K562 (cell line): ENCODE results near the gene VIPR2. TPM values are rescaled to one million over a fixed set of nuclear protein-coding genes. Genes with fewer than 3 reads are reported as not detected.

Source experiments
- ATAC-seq: fragments of 200-7000 bp; cut with Tn5 transposase; 3 replicates; pipeline ENCODE4 v1.9.1; 2020; ENCODE audit warnings: moderate library complexity
- BruUV-seq: library from RNA; stranded (reverse); fragments of 400-500 nt; replicated peaks from 2 replicates; lab custom pipeline; 2021; lab: Mats Ljungman, UMichigan
- CTCF ChIA-PET: fragments of 300-600 bp; formaldehyde crosslinking; extraction: SDS; loops from one replicate; lab custom pipeline; 2021; ENCODE audit warnings: low intra/inter-chr PET ratio; lab: Yijun Ruan, JAX
- POLR2A ChIA-PET: fragments of 300-600, 350-650 bp; sonication (Branson Sonifier 250); formaldehyde crosslinking; extraction: SDS; loops from one replicate; lab custom pipeline; 2021; ENCODE audit warnings: antibody characterized with exemption, inconsistent platforms; lab: Yijun Ruan, JAX
- DNase-seq, 4 experiments: peaks; one replicate each; pipeline versions ENCODE4 v3.0.0 to v3.0.0-alpha.2; 2011 to 2018; ENCODE audit warnings: low spot score in 3 of 4, mixed read lengths in 3 of 4; ENCODE audit errors: extremely low read depth in 1 of 4
- FAIRE-seq: peaks from 2 replicates; lab custom pipeline; 2011; peaks lifted over from hg19 to GRCh38; lab: Jason Lieb, UNC
- H2AFZ ChIP-seq: 2 replicates; pipeline ENCODE4 v1.6.0; 2011; ENCODE audit warnings: low read depth, low read length, control low read depth, inconsistent platforms
- H3K27ac ChIP-seq: fragments of 200-600 bp; 3 replicates; pipeline ENCODE4 v1.8.0; 2011; ENCODE audit warnings: low read depth, mild to moderate bottlenecking, control low read depth, inconsistent platforms, low read length, moderate library complexity, mixed read lengths; ENCODE audit errors: extremely low read depth
- H3K27me3 ChIP-seq, 2 experiments: fragments of 300-600 bp in 1 of 2; 2 replicates in 1 of 2; 3 replicates in 1 of 2; pipeline versions ENCODE4 v1.6.0 to v1.8.0; 2011; ENCODE audit warnings: inconsistent platforms in 2 of 2, low read length in 2 of 2, mild to moderate bottlenecking in 1 of 2, mixed read lengths in 1 of 2, moderate library complexity in 1 of 2; ENCODE audit not compliant: control insufficient read depth in 2 of 2, insufficient read depth in 2 of 2
- H3K36me3 ChIP-seq: fragments of 300-600 bp; 3 replicates; pipeline ENCODE4 v1.8.0; 2011; ENCODE audit warnings: mild to moderate bottlenecking, low read length, inconsistent platforms; ENCODE audit not compliant: control insufficient read depth, insufficient read depth
- H3K4me1 ChIP-seq, 2 experiments: fragments of 200-600 bp in 1 of 2; replicated peaks in 1 of 2; 2 replicates in 1 of 2; 3 replicates in 1 of 2; pipeline versions ENCODE4 v1.5.1 to v1.8.0; 2011; ENCODE audit warnings: inconsistent platforms in 2 of 2, low read length in 2 of 2, mild to moderate bottlenecking in 1 of 2, mixed read lengths in 1 of 2, moderate library complexity in 1 of 2; ENCODE audit not compliant: control insufficient read depth in 2 of 2, insufficient read depth in 2 of 2
- H3K4me2 ChIP-seq: 2 replicates; pipeline ENCODE4 v1.6.1; 2011; ENCODE audit warnings: low read length, control low read depth, inconsistent platforms, mixed read lengths; ENCODE audit not compliant: insufficient read depth
- H3K4me3 ChIP-seq: fragments of 200-600 bp; sonication (generic), shearing (Covaris generic); 2 replicates; pipeline ENCODE4 v1.5.1; 2016; ENCODE audit warnings: control low read depth, inconsistent platforms
- H3K79me2 ChIP-seq: fragments of 200-600 bp; 3 replicates; pipeline ENCODE4 v1.8.0; 2011; ENCODE audit warnings: low read length, inconsistent platforms; ENCODE audit not compliant: control insufficient read depth, insufficient read depth
- H3K9ac ChIP-seq, 2 experiments: 2 replicates each; pipeline versions ENCODE4 v1.6.0 to v1.6.1; 2011; ENCODE audit warnings: low read depth in 2 of 2, low read length in 2 of 2, control low read depth in 1 of 2, inconsistent platforms in 1 of 2, mild to moderate bottlenecking in 1 of 2, mixed read lengths in 1 of 2; ENCODE audit not compliant: insufficient read depth in 1 of 2
- H3K9me1 ChIP-seq: one replicate; pipeline ENCODE4 v1.6.0; 2011; ENCODE audit warnings: inconsistent platforms, mild to moderate bottlenecking, low read length, moderate library complexity; ENCODE audit not compliant: control insufficient read depth, insufficient read depth
- H3K9me3 ChIP-seq: replicated peaks from 2 replicates; pipeline ENCODE4 v1.5.1; 2011; ENCODE audit warnings: low read depth, low read length, inconsistent platforms; ENCODE audit not compliant: control insufficient read depth, insufficient read depth
- H4K20me1 ChIP-seq: replicated peaks from 2 replicates; pipeline ENCODE4 v1.6.1; 2011; ENCODE audit warnings: low read length, inconsistent platforms, mixed read lengths; ENCODE audit not compliant: control insufficient read depth, insufficient read depth
- CC2D1A ChIP-seq: fragments of 450-650 bp; IDR thresholded peaks from 2 replicates; pipeline ENCODE4 v1.6.1; 2017; ENCODE audit warnings: mild to moderate bottlenecking
- E4F1 ChIP-seq: fragments of 250-450 bp; sonication (Bioruptor Pico); IDR thresholded peaks from 2 replicates; pipeline ENCODE4 v1.5.0; 2021; ENCODE audit warnings: mild to moderate bottlenecking, borderline replicate concordance
- ETS2 ChIP-seq: IDR thresholded peaks from 2 replicates; pipeline ENCODE4 v1.6.1; 2016; ENCODE audit warnings: borderline replicate concordance, missing genetic modification characterization, mild to moderate bottlenecking, moderate library complexity, missing compliant biosample characterization; ENCODE audit not compliant: poor library complexity, severe bottlenecking
- EWSR1 ChIP-seq: fragments of 450-650 bp; IDR thresholded peaks from 2 replicates; pipeline ENCODE4 v1.6.1; 2018; ENCODE audit warnings: borderline replicate concordance, mild to moderate bottlenecking, low read depth, moderate library complexity; ENCODE audit not compliant: partially characterized antibody
- NELFE ChIP-seq: IDR thresholded peaks from 2 replicates; pipeline ENCODE4 v1.6.1; 2011; ENCODE audit warnings: mild to moderate bottlenecking; ENCODE audit not compliant: insufficient read depth, insufficient read length
- NUFIP1 ChIP-seq: fragments of 450-650 bp; IDR thresholded peaks from 2 replicates; pipeline ENCODE4 v1.6.1; 2018; ENCODE audit not compliant: partially characterized antibody
- RBM17 ChIP-seq: fragments of 200-400 bp; formaldehyde crosslinking; IDR thresholded peaks from 2 replicates; pipeline ENCODE4 v1.6.1; 2017; ENCODE audit warnings: low read depth, mild to moderate bottlenecking, low read length, borderline replicate concordance
- SUPT5H ChIP-seq: fragments of 450-650 bp; IDR thresholded peaks from 2 replicates; pipeline ENCODE4 v1.6.1; 2016
- ZNF431 ChIP-seq: sonication (generic); formaldehyde crosslinking; IDR thresholded peaks from 2 replicates; pipeline ENCODE4 v1.8.0; 2022; ENCODE audit warnings: mild to moderate bottlenecking, missing genetic modification reagents
- WGBS: fragments of 100-300 bp; shearing (Covaris generic); methylation state at CpG from one replicate; pipeline ENCODE4 v1.1.6; 2016; ENCODE audit warnings: low coverage, mixed read lengths; ENCODE audit not compliant: insufficient coverage; ENCODE audit errors: missing lambda C conversion rate; 5-methylcytosine and 5-hydroxymethylcytosine counted together
- in situ Hi-C: fragments of 300-500 bp; cut with MboI; formaldehyde crosslinking; loops from 4 replicates; pipeline ENCODE4 v1.15.0; 2018; ENCODE audit warnings: inconsistent platforms, mixed read lengths
- intact Hi-C: fragments of 100-400 bp; cut with micrococcal nuclease; formaldehyde crosslinking; loops from 2 replicates; pipeline ENCODE4 v1.14.2; 2022
- polyA plus RNA-seq, 8 experiments: library from polyadenylated mRNA; depleted of rRNA in 4 of 8; stranded (reverse) in 5 of 8; unstranded in 3 of 8; fragments of >200 nt; fragmentation: Nextera tagmentation in 2 of 8; fragmentation: Illumina TruSeq in 1 of 8; extraction: Ambion mirVana in 2 of 8; extraction: Trizol in 1 of 8; gene quantifications; 2 replicates each; pipeline versions ENCODE4 v1.2.1 to v1.2.3, GENCODE V29; 2011 to 2014; ENCODE audit warnings: inconsistent platforms in 1 of 8, missing spikeins in 1 of 8
- total RNA-seq, 7 experiments: library from RNA; depleted of rRNA in 6 of 7; stranded (reverse); fragments of >200 nt in 6 of 7; fragmentation: Illumina TruSeq in 2 of 7; extraction: Trizol in 2 of 7; gene quantifications; 2 replicates each; pipeline versions ENCODE4 v1.2.1 to v1.2.3, GENCODE V29; 2011 to 2021; ENCODE audit warnings: low replicate concordance in 1 of 7
- TF ChIP-seq, protein P1 (sequence below): sonication (generic); formaldehyde crosslinking; IDR thresholded peaks from 2 replicates; pipeline ENCODE4 v1.8.0; 2022; ENCODE audit warnings: missing genetic modification reagents, mild to moderate bottlenecking, moderate library complexity, borderline replicate concordance
- TF ChIP-seq, protein P2 (sequence below): sonication (generic); formaldehyde crosslinking; IDR thresholded peaks from 2 replicates; pipeline ENCODE4 v1.5.0; 2020; ENCODE audit warnings: missing genetic modification reagents

The VIPR2 gene
- total and polyA plus RNA-seq, 9 of the 15 experiments (the other 6 are each of a cell fraction or from before 2014, with no cell fraction given), result 0.04 TPM; not detected in 8

DNA sequence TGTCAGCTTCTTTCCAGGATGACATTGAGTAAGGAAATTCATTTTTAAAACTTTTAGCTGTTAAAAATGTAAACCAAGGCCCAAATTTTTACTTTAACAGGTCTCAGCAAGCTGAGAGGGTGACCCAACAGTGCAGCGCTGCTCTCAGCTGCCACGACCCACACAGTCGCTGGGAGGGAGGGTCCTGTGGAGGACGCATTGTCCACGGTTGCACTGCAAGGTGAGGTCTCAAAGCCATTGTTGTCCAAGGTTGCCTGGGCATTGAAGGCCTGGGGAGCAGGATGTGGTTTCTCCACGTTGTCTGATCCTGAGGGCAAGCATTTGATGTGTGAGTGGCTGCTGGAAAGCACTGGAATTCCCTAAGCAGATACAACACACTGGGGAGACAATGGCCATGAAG is 15.1 kb upstream of the VIPR2 start:
- TF ChIP-seq SUPT5H (no peak), E4F1 (no peak), NELFE (no peak), NUFIP1 (no peak), CC2D1A (no peak), RBM17 (no peak), EWSR1 (no peak), ETS2 (no peak), ZNF431 (no peak)
- TF ChIP-seq, protein P1, sequence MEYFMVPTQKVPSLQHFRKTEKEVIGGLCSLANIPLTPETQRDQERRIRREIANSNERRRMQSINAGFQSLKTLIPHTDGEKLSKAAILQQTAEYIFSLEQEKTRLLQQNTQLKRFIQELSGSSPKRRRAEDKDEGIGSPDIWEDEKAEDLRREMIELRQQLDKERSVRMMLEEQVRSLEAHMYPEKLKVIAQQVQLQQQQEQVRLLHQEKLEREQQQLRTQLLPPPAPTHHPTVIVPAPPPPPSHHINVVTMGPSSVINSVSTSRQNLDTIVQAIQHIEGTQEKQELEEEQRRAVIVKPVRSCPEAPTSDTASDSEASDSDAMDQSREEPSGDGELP (CRISPR knock-in tag), result no peak
- TF ChIP-seq, protein P2, sequence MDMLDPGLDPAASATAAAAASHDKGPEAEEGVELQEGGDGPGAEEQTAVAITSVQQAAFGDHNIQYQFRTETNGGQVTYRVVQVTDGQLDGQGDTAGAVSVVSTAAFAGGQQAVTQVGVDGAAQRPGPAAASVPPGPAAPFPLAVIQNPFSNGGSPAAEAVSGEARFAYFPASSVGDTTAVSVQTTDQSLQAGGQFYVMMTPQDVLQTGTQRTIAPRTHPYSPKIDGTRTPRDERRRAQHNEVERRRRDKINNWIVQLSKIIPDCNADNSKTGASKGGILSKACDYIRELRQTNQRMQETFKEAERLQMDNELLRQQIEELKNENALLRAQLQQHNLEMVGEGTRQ (CRISPR knock-in tag), result no peak
- Histone ChIP-seq H4K20me1 (no peaks in the 10 kb centered on the region; the same call in 1 of the 2 replicates), H3K9ac (no peak overlapping the region), H3K79me2 (no peaks in the 10 kb centered on the region), H3K4me1 (peaks cover 0 to 3% of the 10 kb centered on the region in 2 experiments; a peak in 1 of 5 replicates), H3K4me3 (no peak overlapping the region), H3K4me2 (no peak overlapping the region), H3K36me3 (no peaks in the 10 kb centered on the region), H2AFZ (no peak overlapping the region), H3K9me1 (no peaks in the 10 kb centered on the region), H3K27ac (no peak overlapping the region), H3K27me3 (peaks cover 51 to 59% of the 10 kb centered on the region in 2 experiments), H3K9me3 (no peaks in the 10 kb centered on the region)
- in situ Hi-C loops (no loop called here), intact Hi-C loops (no loop called here)
- BruUV-seq, result no TSS peak
- ATAC-seq, result no peak
- FAIRE-seq, result no peak
- no peak for DNase-seq
- CTCF ChIA-PET, result no interaction called here
- WGBS, result 1% methylated on average over 6 of the region's 6 CpGs
- POLR2A ChIA-PET, result interaction anchor here (0.5 to 1.9 kb wide), 4 partner anchors 9 to 31 kb away, joined by 3 to 4 read pairs (median 4); no protein-coding TSS in a partner anchor
